ENCODE measurements around the gene PIMREG. TPM values are rescaled to one million over a fixed set of nuclear protein-coding genes. Genes with fewer than 3 reads are reported as not detected.

The PIMREG gene
- polyA plus RNA-seq, 3 donors: not detected

GRCh38 chr17:6446516-6447100 is 2.4 kb downstream of the PIMREG start:
- H3K27ac Mint-ChIP-seq: no peak overlapping the region
- H3K36me3 Mint-ChIP-seq: peaks cover 32 to 55% of the 10 kb centered on the region in 2 donors
- peaks cover 14% of the 10 kb centered on the region for H3K79me2 ChIP-seq (ENCODE audit: insufficient read depth, low read length)
- H3K27me3 Mint-ChIP-seq (ENCODE audit: low read depth in 3 of 3): peaks cover 5 to 9% (median 7%) of the 10 kb centered on the region in 3 donors
- H2AFZ ChIP-seq (ENCODE audit: insufficient read depth, low read depth, low read length, poor library complexity, severe bottlenecking): no peak overlapping the region
- no peak overlapping the region for H3K9ac ChIP-seq (ENCODE audit: insufficient read depth, low read length, poor library complexity, severe bottlenecking)
- no peak overlapping the region for H3K4me2 ChIP-seq (replicated peaks; ENCODE audit: extremely low read depth, low read length, poor library complexity, severe bottlenecking)
- H3K27ac ChIP-seq (ENCODE audit: low read depth in 1 of 2, low read length in 2 of 2): no peak overlapping the region
- H3K4me1 Mint-ChIP-seq: peaks cover 24% of the 10 kb centered on the region
- H4K20me1 ChIP-seq (ENCODE audit: insufficient read depth, low read length): no peaks in the 10 kb centered on the region
- DNase-seq: no peak
- H3K9me3 Mint-ChIP-seq: peaks cover 0 to 2% (median 0%) of the 10 kb centered on the region in 7 donors
- H3K4me1 ChIP-seq (ENCODE audit: control insufficient read depth in 1 of 2, insufficient read depth in 2 of 2, low read length in 2 of 2): peaks cover 20 to 25% of the 10 kb centered on the region in 2 donors
- no peaks in the 10 kb centered on the region for H3K9me3 ChIP-seq (replicated peaks in 1 of 2; ENCODE audit: control insufficient read depth in 1 of 2, insufficient read depth in 1 of 2, low read length in 2 of 2)
- TF ChIP-seq CTCF (IDR thresholded peaks at IDR 0.05): no peak
- WGBS (ENCODE audit: insufficient coverage): 88% methylated on average over 4 of the region's 9 CpGs
- peak overlapping the region in 1 of 2 donors; percentile 16 for H3K4me3 Mint-ChIP-seq
- no peaks in the 10 kb centered on the region for H3K27me3 ChIP-seq (ENCODE audit: control insufficient read depth in 2 of 2, insufficient read depth in 2 of 2, low read length in 2 of 2)
- no peak overlapping the region for H3K4me3 ChIP-seq (replicated peaks in 1 of 3; ENCODE audit: low read depth in 2 of 3, low read length in 3 of 3)
- peaks cover 14 to 39% of the 10 kb centered on the region in 2 donors for H3K36me3 ChIP-seq (replicated peaks in 1 of 2; ENCODE audit: control insufficient read depth in 1 of 2, insufficient read depth in 2 of 2, low read length in 2 of 2)
- intact Hi-C loops (cut with micrococcal nuclease): loop anchor here in 1 of 2 donors (10.0 kb wide), 1 partner anchor 962 kb away; the partner anchor contains the start of genes DERL2 and MIS12

GRCh38 chr17:6448473-6448872 is 4.2 kb downstream of the PIMREG start:
- peaks cover 16 to 19% of the 10 kb centered on the region in 2 donors for H3K4me1 ChIP-seq (ENCODE audit: control insufficient read depth in 1 of 2, insufficient read depth in 2 of 2, low read length in 2 of 2)

More at GRCh38 chr17:6448473-6448872, 4.2 kb downstream of the PIMREG start:
- H3K4me3 ChIP-seq (replicated peaks in 1 of 3; ENCODE audit: low read depth in 2 of 3, low read length in 3 of 3): no peak overlapping the region
- 98% methylated on average over 5 of the region's 6 CpGs for WGBS (ENCODE audit: insufficient coverage)
- H3K36me3 Mint-ChIP-seq: peaks cover 42 to 65% of the 10 kb centered on the region in 2 donors
- intact Hi-C loops (cut with micrococcal nuclease): loop anchor here in 1 of 2 donors (10.0 kb wide), 1 partner anchor 964 kb away; the partner anchor contains the start of genes DERL2 and MIS12
- TF ChIP-seq CTCF (IDR thresholded peaks at IDR 0.05): no peak
- H3K4me2 ChIP-seq (replicated peaks; ENCODE audit: extremely low read depth, low read length, poor library complexity, severe bottlenecking): no peak overlapping the region
- peaks cover 14 to 39% of the 10 kb centered on the region in 2 donors for H3K36me3 ChIP-seq (replicated peaks in 1 of 2; ENCODE audit: control insufficient read depth in 1 of 2, insufficient read depth in 2 of 2, low read length in 2 of 2)
- no peak overlapping the region for H3K4me3 Mint-ChIP-seq
- H2AFZ ChIP-seq (ENCODE audit: insufficient read depth, low read depth, low read length, poor library complexity, severe bottlenecking): no peak overlapping the region
- no peaks in the 10 kb centered on the region for H4K20me1 ChIP-seq (ENCODE audit: insufficient read depth, low read length)
- H3K27ac Mint-ChIP-seq: no peak overlapping the region
- H3K27me3 Mint-ChIP-seq (ENCODE audit: low read depth in 3 of 3): peaks cover 1 to 18% (median 7%) of the 10 kb centered on the region in 3 donors
- no peaks in the 10 kb centered on the region for H3K9me3 ChIP-seq (replicated peaks in 1 of 2; ENCODE audit: control insufficient read depth in 1 of 2, insufficient read depth in 1 of 2, low read length in 2 of 2)
- no peaks in the 10 kb centered on the region for H3K9me3 Mint-ChIP-seq
- no peak overlapping the region for H3K27ac ChIP-seq (ENCODE audit: low read depth in 1 of 2, low read length in 2 of 2)
- H3K9ac ChIP-seq (ENCODE audit: insufficient read depth, low read length, poor library complexity, severe bottlenecking): no peak overlapping the region
- H3K79me2 ChIP-seq (ENCODE audit: insufficient read depth, low read length): peaks cover 14% of the 10 kb centered on the region
- no peak for DNase-seq
- peaks cover 20% of the 10 kb centered on the region for H3K4me1 Mint-ChIP-seq
- H3K27me3 ChIP-seq (ENCODE audit: control insufficient read depth in 2 of 2, insufficient read depth in 2 of 2, low read length in 2 of 2): no peaks in the 10 kb centered on the region
